Esophagus squamous epithelium (tissue), 4 donors: ENCODE results near the gene ZSWIM3.

Source experiments
- CTCF ChIP-seq, 6 experiments: fragments of 450-650 bp in 4 of 6; fragments of 200-600 bp in 2 of 6; sonication (generic) in 2 of 6; IDR thresholded peaks; one replicate each; pipeline ENCODE4 v1.5.1; 2016 to 2019; ENCODE audit warnings: antibody characterized with exemption in 6 of 6, mild to moderate bottlenecking in 4 of 6, moderate library complexity in 4 of 6
- POLR2A ChIP-seq, 4 donors: fragments of 450-650 bp; IDR thresholded peaks; one replicate each; pipeline ENCODE4 v1.6.1; 2017; ENCODE audit warnings: antibody characterized with exemption in 4 of 4, mild to moderate bottlenecking in 4 of 4, moderate library complexity in 3 of 4

GRCh38 chr20:45834797-45835161, 22.6 kb upstream of the ZSWIM3 start:
- no peak for TF ChIP-seq CTCF (IDR thresholded peaks at IDR 0.05)
- no peak for TF ChIP-seq POLR2A (IDR thresholded peaks at IDR 0.05)
